NB4 (cell line): ENCODE measurements around the gene MAP2K7.
A peak's percentile ranks its signal among the peaks of the same experiment; 100 is the strongest.

ENCODE experiments used
- DNase-seq: peaks from one replicate; pipeline ENCODE4 v3.0.0; 2010; ENCODE audit warnings: low read depth
- H3K4me3 ChIP-seq: one replicate; pipeline ENCODE4 v1.5.1; 2011; ENCODE audit warnings: mild to moderate bottlenecking, low read depth, low read length, moderate library complexity
- CTCF ChIP-seq: IDR thresholded peaks from one replicate; pipeline ENCODE4 v1.5.1; 2012; ENCODE audit warnings: low read depth, low read length
- MAX ChIP-seq: IDR thresholded peaks from 2 replicates; pipeline ENCODE4 v1.6.1; 2011; ENCODE audit warnings: low read depth, low read length
- MYC ChIP-seq: IDR thresholded peaks from 2 replicates; pipeline ENCODE4 v1.6.1; 2011; ENCODE audit warnings: low read depth, low read length
- POLR2A ChIP-seq: IDR thresholded peaks from 2 replicates; pipeline ENCODE4 v1.6.1; 2011; ENCODE audit warnings: mild to moderate bottlenecking; ENCODE audit not compliant: insufficient read length; ENCODE audit errors: extremely low read depth

Gene MAP2K7

GRCh38 chr19:7866399-7867091, 37.1 kb upstream of the MAP2K7 start:
- H3K4me3 ChIP-seq, result no peak overlapping the region
- DNase-seq, result no peak
- no peak for TF ChIP-seq CTCF
- TF ChIP-seq POLR2A, result no peak
- TF ChIP-seq MYC, result no peak
- no peak for TF ChIP-seq MAX

GRCh38 chr19:7867092-7867844, 36.4 kb upstream of the MAP2K7 start:
- no peak overlapping the region for H3K4me3 ChIP-seq
- TF ChIP-seq POLR2A (no peak), MAX (no peak), MYC (no peak), CTCF (no peak)
- DNase-seq, result no peak

GRCh38 chr19:7868326-7868670, 35.4 kb upstream of the MAP2K7 start:
- TF ChIP-seq MYC (peak; percentile 86), CTCF (no peak), MAX (peak; percentile 86)
- H3K4me3 ChIP-seq, result no peak overlapping the region
- DNase-seq, result no peak

- peak; percentile 96 for DNase-seq
- H3K4me3 ChIP-seq, result peak overlapping the region; percentile 55
- TF ChIP-seq MYC (peak; percentile 91), MAX (peak; percentile 81), POLR2A (peak; percentile 50), CTCF (peak; percentile 30)
Measured at GRCh38 chr19:7868671-7869452, 34.8 kb upstream of the MAP2K7 start.

GRCh38 chr19:7869453-7869909, 34.2 kb upstream of the MAP2K7 start:
- peak; percentile 72 for DNase-seq
- peak overlapping the region; percentile 13 for H3K4me3 ChIP-seq
- TF ChIP-seq MAX (peak; percentile 7; the same call in 1 of the 2 replicates), CTCF (no peak), POLR2A (no peak), MYC (no peak)
